Embryonic facial prominence (tissue), 1 donor: ENCODE measurements around the gene GCNA.

Experiments
- DNase-seq: peaks from one replicate; pipeline ENCODE4 v3.0.0-alpha.2; 2016; ENCODE audit errors: extremely low spot score

Gene GCNA, protein sequence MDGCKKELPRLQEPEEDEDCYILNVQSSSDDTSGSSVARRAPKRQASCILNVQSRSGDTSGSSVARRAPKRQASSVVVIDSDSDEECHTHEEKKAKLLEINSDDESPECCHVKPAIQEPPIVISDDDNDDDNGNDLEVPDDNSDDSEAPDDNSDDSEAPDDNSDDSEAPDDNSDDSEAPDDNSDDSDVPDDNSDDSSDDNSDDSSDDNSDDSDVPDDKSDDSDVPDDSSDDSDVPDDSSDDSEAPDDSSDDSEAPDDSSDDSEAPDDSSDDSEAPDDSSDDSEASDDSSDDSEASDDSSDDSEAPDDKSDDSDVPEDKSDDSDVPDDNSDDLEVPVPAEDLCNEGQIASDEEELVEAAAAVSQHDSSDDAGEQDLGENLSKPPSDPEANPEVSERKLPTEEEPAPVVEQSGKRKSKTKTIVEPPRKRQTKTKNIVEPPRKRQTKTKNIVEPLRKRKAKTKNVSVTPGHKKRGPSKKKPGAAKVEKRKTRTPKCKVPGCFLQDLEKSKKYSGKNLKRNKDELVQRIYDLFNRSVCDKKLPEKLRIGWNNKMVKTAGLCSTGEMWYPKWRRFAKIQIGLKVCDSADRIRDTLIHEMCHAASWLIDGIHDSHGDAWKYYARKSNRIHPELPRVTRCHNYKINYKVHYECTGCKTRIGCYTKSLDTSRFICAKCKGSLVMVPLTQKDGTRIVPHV

DNA sequence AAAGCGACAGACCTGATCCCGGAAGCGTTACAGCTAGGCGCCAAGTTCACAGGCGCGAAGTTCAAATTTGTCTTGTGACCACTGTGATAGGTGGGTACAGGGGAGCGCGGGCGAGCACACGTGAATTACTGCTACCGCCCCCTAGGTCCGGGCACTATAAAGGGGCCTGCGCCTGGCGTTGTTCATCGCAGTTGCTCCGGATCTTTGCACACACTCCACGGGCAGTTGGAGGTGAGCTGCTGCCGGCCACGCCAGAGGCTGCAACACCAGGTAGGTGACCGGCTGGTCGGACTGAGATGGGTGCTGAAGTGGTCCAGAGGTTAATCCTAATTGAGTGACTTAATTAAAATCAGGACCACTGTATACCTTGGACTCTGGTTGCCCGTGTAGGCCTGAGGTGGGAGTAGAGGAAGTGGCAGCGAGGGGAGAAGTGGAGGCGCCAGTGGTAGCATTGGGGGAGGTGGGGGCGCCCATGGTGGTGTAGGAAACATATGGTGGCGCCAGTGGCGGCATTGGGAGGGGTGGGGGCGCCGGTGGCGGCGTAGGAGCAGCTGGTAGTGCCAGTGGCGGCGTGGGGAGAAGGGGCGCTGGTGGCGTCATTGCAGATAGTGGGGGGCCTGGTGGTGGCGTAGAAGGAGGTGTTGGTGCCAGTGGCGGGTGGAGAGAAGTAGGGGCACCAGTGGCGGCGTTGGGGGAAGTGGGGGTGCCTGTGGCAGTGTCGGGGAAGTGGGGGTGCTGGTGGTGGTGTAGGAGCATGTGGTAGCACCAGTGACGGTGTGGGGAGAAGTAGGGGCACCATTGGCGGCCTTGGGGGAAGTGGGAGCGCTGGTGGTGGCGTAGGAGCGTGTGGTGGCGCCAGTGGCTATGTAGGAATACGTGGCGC is at the start of gene GCNA:
Gene GCNA (plus strand): TSS at position 185 of the 883 bp plus-strand sequence. CDS start 2,385 bp downstream, outside the sequence.
- no peak for DNase-seq

DNA sequence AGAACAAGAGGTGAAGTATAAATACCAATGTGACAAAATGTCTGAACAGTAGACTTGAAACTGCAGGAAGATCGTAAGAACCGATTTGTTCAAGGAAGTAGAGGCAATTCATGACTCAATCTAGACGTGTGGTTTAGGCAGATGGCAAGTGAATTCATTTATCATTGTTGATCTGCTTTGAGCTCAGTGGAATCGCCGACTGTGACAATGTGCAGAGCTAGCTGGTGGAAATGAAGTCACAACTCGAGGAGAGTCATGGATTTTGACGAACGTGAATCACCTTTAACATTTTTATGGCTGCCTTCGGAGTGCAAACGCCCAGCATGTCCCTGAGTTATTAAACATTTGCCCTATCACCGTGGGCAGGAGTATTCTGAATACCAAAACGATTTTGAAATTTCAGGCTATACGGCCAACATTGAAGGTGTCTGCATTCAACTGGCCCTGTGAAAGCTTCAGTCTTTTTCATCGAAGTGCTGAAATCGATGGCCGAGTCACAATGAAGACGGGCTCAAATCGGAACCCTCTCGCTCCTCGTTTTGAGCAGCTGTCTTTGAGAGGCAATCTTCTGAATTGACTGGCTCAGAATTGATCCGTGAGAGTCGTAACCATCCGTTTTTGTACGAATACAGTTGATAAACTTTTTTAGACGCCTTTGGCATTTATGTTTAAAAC is 46.0 kb upstream of the GCNA start:
- no peak for DNase-seq

DNA sequence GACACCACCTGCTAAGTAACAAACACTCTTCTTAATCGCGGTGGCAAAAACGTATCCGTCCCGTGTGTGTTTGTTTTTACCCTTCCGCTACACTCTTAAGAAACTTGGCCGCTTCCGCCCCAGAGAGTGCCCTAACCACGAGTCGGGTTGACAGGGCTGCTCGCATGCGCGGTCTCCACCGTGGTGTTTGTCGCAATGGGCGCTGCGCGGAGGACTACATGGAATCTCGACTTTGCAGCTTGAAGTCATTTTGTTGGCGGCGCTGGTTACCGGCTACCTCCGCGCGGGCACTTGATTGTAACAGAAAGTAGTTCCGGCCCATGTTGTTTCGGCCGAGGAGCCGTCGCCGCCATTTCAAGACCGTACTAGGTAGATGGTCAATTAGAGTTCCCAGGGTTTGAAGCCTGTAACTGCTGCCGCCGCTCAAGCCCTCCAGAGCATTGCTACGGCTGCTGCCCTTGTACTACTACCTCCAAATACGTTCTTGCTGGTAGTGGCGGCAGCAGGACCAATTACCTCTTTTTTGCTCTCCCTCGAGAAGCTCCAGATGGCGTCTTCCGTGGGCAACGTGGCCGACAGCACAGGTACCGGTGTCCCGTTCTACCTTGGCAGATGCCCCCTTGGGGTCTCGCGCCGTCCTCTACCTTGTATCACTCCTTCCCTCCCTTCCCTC is 45.3 kb upstream of the GCNA start, which contains the start of gene OGT:
Gene OGT (plus strand): TSS at position 352 of the 673 bp plus-strand sequence. CDS start 196 bp downstream, at position 548.
- peak; percentile 88 for DNase-seq

DNA sequence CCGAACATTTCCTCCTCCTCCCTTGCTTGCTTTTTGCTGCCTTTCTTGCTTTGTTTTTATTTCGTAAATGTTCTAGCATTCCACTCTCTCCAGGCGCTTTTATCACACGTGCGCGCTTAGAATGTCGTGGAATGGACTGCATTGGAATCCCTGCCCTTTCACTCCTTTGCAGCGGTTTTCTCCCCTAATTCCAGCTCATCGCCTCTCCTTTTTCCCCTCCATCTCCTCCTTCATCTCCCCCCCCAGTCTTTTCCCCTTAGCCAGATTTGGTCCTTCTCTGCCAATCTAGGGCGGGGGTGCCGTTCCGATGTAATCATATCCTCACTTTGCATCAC is 44.8 kb upstream of the GCNA start:
- no peak for DNase-seq

DNA sequence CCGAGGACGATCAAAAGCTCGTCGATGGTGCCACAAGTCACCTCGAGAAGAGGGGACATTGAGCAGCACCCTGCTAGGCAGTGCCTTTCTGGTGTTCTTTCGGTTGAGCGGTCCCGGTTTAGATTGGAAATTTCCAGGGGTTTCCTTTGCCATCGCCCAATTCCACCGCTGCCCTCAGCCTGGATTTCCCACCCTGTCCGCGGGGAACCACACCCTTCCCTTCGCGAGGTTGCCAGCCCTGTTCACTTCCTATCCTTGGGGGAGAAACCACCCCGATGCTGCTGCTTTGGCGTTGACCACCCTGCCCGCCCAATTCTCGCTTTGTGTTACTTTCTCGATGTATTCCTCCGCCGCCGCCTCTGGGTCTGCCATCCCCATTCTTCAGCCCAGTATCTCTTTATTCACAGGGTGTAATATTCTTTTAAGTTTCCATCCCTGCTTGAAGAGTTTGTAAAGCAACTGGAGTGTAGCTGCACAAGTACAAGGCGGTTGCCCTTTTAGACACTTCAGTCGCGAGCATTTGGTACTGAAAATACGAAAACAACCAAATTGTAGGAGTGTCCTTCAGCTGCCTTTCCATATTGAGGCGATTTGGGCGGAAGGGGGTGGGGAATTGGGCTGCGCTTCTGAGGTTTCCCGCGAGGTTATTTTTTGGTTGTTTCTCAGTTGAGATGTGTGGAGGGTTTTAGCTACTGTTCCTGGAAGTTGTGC is 44.2 kb upstream of the GCNA start:
- DNase-seq, result no peak

DNA sequence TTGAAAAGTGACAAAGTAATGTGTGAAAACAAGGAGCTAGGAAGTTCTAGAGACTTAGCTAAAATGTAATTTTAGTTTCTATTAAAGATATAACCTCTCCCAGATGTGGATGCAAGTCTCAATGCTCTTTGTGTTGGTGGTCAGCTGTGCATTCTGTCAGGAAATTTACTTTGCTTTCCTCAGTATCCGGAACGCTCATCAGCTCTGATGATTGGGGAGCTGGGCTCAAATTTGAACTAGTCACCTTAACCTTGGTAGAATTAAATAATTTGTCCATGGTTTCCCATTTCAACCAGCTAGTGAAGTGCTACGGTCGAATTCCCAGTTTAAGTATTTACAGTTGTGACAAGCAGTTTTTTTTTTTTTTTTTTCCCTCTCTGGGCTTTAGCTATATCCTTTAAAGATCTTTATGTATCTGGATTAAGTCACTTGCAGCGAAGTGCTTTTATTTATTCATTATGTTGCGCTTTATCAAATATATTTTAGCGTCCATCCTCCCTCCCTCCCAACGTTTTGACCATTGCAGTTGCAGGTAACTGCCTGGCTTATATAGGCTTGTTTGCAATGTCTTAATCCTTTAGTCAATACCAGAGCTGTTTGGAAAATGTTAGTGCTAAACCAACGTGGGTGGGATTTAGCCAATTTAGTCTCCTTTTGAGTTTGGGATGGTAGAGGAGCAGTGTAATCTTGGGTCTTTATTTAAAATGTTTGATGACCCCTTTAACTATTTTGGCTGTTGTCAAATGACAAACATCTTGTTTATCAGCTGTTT is 43.3 kb upstream of the GCNA start:
- no peak for DNase-seq

DNA sequence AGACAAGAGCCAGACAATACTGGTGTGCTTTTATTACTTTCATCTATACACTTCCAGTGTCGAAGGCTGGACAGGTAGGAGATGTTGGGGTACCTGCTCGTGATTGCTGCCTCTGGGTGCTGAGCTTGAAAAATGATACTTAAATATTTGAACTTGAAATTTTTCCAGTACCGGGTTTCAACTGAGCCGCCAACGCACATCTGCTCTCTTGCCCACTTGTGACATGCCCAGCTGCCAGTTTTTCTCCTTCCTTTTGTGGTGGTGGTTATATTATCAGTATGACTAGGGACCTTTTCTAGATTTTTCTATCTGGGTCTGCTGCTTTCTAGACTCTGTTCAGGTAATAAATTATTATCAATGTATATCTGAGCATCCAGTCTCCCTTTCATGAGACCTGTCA is 42.0 kb upstream of the GCNA start:
- DNase-seq, result no peak

DNA sequence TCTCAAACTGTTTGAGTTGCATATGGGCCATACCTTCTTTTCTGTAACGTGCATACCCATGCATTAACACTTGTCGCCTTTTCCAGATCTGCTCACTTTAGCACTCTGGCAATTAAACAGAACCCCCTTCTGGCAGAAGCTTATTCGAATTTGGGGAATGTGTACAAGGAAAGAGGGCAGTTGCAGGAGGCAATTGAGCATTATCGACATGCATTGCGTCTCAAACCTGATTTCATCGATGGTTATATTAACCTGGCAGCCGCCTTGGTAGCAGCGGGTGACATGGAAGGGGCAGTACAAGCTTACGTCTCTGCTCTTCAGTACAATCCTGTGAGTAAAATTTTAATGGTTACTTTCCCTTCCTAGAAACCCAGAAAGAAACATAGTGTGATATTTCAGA is 40.5 kb upstream of the GCNA start:
- no peak for DNase-seq

DNA sequence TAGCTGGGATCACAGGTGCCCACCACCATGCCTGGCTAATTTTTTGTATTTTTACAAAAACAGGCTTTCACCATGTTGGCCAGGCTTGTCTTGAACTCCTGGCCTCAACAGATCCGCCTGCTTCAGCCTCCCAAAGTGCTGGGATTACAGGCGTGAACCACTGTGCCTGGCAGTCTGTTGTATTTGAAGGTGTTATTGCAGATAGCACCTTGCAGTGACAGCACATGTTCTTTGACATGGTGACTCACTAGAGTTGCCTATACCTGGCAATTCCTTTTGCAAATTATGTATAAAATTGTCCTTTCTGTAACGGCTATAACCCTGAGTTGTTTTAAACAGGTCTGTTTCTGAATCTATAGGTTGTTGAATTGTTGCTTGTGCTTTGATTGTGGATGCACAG is 37.4 kb upstream of the GCNA start:
- DNase-seq, result no peak

DNA sequence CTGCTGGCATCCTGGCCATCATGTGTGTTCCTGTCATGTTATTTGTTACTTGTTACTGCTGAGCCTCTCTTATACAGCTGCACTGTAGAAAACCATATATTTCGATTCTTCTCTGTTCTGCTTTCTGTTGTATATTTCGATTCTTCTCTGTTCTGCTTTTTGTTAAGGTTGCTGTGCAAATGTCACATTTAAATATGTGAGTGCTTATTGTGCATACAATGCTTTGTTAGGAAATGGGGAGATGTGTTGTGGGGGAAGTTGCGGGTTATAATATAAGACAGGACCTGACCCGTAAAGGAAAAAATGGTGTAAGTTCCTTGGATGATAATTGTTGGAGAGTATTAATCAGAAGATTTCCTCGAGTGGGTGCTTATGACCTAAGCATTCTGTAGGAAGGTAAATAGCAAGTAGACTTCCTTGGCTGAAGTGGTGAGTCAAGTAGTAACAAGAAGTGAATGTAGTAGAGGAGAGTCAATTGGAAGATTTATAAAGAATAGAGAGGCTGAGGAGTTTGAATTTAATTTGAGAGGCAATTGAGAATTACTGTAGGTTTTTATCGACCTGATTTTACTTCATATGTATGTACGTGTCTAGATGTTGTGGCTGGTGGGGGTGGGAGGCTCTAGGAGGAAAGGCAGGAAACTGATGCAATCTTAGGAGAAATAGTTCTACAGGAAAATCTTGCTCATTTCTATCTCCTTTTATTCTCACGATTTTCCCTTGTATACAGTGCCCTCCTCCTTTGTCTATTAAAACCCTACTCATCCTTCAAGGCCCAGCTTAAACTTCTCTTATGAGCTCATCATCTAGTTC is 36.8 kb upstream of the GCNA start:
- no peak for DNase-seq

DNA sequence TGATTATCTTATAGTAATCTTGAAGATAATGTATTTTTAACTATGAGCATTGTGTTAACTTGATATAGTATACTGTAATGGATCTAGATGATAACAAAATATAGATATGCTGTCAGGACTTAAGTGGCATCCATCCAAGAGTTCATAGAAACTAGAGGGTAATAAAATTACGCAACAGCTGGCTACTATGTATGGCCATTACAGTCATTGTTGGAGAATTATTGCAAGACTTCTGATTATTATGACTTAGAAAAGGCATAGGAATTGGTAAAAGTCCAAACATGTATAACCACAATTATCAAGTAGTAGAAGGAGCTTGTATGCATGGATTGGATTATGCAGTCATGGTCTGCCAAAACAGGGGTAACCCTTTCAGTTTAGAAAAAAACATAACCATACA is 35.8 kb upstream of the GCNA start:
- DNase-seq, result no peak

DNA sequence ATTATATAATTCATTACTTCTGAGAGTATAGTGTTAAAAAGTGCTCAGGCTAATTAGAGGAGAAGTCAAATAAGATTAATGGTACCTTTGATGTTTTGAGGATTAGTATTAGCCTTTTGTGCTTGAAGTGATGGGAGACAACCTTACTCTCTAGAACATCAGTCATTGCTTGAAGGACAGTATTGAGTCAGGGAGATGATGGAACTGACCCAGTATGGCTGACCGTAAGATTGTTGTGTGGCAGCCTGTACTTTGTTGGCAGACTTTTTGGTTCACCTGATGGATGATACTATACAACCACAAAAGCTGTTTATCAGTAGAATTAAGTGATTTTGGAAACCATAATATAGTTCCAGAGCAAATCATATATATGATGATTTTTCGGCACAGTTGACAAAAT is 35.4 kb upstream of the GCNA start:
- no peak for DNase-seq

DNA sequence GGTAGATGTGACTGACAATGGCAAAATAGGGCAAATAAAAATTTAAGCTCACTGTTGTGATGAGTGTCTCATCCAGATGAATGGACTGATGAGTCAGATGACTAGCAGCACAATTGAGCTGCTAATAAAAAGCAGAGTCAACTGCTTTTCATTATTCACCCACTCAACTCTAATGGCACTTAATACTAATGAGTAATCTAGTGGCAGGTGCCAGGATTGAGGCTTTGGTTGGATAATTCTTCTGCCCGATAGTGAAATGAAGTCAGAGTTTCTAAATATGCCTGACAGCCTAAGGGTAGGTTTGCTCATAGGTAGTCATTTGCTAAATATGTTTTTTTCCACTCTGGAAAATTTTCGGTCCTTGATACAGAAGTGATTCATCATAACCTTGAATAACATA is 34.9 kb upstream of the GCNA start:
- no peak for DNase-seq

DNA sequence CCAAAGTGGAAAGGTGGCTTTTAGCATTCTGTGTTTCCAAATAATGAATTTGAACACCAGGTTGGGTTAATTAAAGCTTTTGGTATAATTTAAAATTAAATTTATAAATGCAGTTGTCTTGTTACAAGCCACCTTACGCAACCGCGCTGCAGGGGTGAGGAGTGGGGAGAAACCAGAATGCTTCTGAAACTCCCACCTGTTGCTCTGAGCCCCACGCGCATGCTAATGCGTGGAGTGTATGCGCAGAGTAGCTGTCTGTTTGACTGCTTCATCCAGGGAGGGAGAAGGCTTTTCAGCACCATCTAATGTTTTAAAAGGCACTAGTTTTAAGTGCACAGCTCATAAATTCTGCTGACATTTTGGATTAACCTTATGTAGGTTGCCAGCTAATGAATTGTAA is 32.9 kb upstream of the GCNA start:
- no peak for DNase-seq

DNA sequence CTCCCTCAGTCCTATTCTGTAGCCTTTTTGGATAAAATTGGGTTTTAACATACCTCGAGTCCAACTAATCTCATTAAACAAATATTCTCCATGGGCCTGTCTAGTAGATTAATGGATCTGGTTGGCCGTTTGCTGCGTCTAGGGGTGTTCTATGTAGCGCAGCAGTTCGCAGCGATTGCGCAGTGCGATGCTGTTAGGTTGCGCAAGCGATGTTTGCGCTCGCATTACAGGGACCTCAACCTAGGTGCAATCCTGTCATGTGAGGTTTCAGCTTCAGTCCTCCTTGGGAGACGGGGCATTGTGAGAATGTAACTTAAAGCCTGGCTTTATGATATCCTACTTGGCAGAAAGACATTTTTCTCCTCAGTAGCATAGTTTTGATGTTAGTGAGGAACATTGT is 31.4 kb upstream of the GCNA start:
- no peak for DNase-seq

DNA sequence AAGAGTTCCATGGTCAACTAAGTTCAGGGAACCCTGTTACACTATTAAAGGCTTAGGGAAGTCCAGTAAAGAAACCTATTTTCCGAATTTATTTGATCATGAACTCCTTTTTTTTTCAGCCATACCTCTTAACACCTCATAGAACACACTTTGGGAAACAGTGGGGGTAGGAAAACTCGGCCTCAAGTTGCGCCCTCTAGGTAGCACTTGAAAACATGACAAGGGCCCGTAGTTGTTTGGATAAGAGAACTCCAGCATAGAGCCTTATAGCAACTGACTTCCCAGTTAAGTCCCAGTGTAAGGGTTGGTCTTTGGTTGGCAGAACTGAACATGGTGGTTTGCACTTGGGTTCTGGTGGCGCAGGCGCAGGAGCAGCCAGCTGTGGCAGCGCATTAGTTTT is 30.9 kb upstream of the GCNA start:
- no peak for DNase-seq

DNA sequence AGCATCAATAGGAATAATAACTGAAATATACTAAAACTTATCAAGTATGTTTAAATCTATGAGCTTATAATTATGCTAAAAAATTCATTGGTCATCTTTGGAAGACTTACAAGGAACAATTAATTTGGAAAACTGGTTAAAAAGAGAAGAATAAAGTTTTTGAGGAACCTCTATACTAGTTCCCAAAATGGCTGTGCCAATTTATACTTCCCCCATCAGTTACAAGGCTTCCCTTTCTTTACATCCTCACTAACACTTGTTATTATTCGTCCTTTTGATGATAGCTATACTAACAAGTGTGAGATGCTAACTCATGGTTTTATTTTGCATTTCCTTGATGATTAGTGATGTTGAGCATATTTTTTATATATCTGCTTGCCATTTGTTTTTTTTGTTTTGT is 28.3 kb upstream of the GCNA start:
- DNase-seq, result no peak

DNA sequence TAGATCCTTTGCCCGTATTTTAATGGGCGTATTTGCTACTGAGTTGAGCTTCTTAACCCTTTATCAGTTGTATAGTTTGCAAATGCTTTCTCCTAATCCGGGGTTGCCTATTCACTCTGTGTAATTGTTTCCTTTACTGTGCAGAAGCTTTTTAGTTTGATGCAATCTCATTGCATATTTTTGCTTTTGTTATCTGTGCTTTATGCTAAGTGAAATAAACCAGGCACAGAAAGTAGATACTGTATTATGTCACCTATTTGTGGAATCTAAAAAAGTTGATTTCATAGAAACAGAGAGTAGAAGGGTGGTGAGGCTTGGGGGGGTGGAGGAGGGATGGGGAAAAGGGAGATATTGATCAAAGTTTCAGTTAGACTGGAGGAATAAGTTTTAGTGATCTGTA is 27.7 kb upstream of the GCNA start:
- DNase-seq, result no peak

DNA sequence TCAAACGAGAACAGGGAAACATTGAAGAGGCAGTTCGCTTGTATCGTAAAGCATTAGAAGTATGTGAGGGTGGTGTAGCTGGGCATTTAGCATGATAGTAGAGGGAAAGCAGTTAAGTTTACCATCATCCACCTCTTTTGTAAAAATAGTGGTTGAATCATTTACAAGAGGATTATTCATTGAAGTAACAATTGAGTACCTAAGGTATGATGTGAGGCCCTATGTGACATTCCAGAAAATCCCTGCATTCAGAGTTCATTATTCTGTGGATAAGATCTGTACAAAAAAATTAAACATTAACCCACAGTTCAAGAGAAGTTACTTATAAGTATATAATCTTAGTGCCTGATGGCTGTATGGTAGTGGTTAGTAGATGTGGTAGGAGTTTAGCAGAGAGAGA is 22.2 kb upstream of the GCNA start:
- DNase-seq, result no peak
